Karpas-422 (cell line): ENCODE measurements around the gene DAAM2. TPM values are rescaled to one million over a fixed set of nuclear protein-coding genes. Genes with fewer than 3 reads are reported as not detected.

ENCODE experiments used
- DNase-seq: peaks from one replicate; pipeline ENCODE4 v3.0.0-alpha.2; 2015
- H2AFZ ChIP-seq: fragments of 200-600 bp; sonication (generic); 2 replicates; pipeline ENCODE4 v1.6.1; 2014; ENCODE audit warnings: antibody characterized with exemption, low read length, mixed read lengths
- H3K27ac ChIP-seq: fragments of 200-600 bp; sonication (generic); 2 replicates; pipeline ENCODE4 v1.5.1; 2014; ENCODE audit warnings: mild to moderate bottlenecking, low read length, moderate library complexity
- H3K27me3 ChIP-seq: fragments of 200-600 bp; sonication (generic); 2 replicates; pipeline ENCODE4 v1.6.1; 2014; ENCODE audit warnings: low read length, mixed read lengths
- H3K36me3 ChIP-seq: fragments of 200-600 bp; sonication (generic); 2 replicates; pipeline ENCODE4 v1.6.1; 2014; ENCODE audit warnings: low read length, mixed read lengths; ENCODE audit not compliant: insufficient read depth
- H3K4me1 ChIP-seq: fragments of 200-600 bp; sonication (generic); 2 replicates; pipeline ENCODE4 v1.6.1; 2014; ENCODE audit warnings: mild to moderate bottlenecking, low read length, mixed read lengths
- H3K4me2 ChIP-seq: fragments of 200-600 bp; sonication (generic); 2 replicates; pipeline ENCODE4 v1.6.1; 2014; ENCODE audit warnings: low read length, low read depth, mild to moderate bottlenecking; ENCODE audit not compliant: poor library complexity, severe bottlenecking
- H3K4me3 ChIP-seq: fragments of 200-600 bp; sonication (generic); 2 replicates; pipeline ENCODE4 v1.5.1; 2014; ENCODE audit warnings: mild to moderate bottlenecking, antibody characterized with exemption, low read length, mixed read lengths
- H3K79me2 ChIP-seq: fragments of 200-600 bp; sonication (generic); 2 replicates; pipeline ENCODE4 v1.6.1; 2014; ENCODE audit warnings: mild to moderate bottlenecking, low read length, mixed read lengths
- H3K9ac ChIP-seq: fragments of 200-600 bp; sonication (generic); 2 replicates; pipeline ENCODE4 v1.6.0; 2014; ENCODE audit warnings: low read length
- H3K9me2 ChIP-seq: fragments of 200-600 bp; sonication (generic), shearing (Covaris generic); replicated peaks from 2 replicates; pipeline ENCODE4 v1.6.0; 2014; ENCODE audit warnings: mild to moderate bottlenecking, low read length, moderate library complexity; ENCODE audit not compliant: insufficient read depth
- H3K9me3 ChIP-seq: fragments of 300-700, 200-600 bp; sonication (generic); 2 replicates; pipeline ENCODE4 v1.6.1; 2014; ENCODE audit warnings: low read length, mixed read lengths
- H4K20me1 ChIP-seq: fragments of 200-600 bp; sonication (generic); 2 replicates; pipeline ENCODE4 v1.6.1; 2014; ENCODE audit warnings: mild to moderate bottlenecking, antibody characterized with exemption, low read length, low read depth; ENCODE audit not compliant: insufficient read depth
- total RNA-seq: library from RNA; depleted of rRNA; stranded (reverse); fragments of >200 nt; shearing (Covaris generic); gene quantifications from 2 replicates; pipeline ENCODE4 v1.2.3, GENCODE V29; 2014; ENCODE audit warnings: low replicate concordance

The DAAM2 gene
- total RNA-seq, 1 experiment from 2014 or later: not detected

- DNase-seq: no peak
- Histone ChIP-seq H3K9me2 (no peaks in the 10 kb centered on the region), H4K20me1 (no peaks in the 10 kb centered on the region), H3K4me3 (no peak overlapping the region), H3K4me2 (no peak overlapping the region), H3K9ac (no peak overlapping the region), H2AFZ (no peak overlapping the region), H3K9me3 (no peaks in the 10 kb centered on the region), H3K27me3 (no peaks in the 10 kb centered on the region), H3K79me2 (no peaks in the 10 kb centered on the region), H3K36me3 (no peaks in the 10 kb centered on the region), H3K27ac (no peak overlapping the region), H3K4me1 (no peaks in the 10 kb centered on the region)
Measured at GRCh38 chr6:39777661-39778060, 14.5 kb upstream of the DAAM2 start.

- H4K20me1 ChIP-seq: no peaks in the 10 kb centered on the region
- no peak overlapping the region for H2AFZ ChIP-seq
- no peaks in the 10 kb centered on the region for H3K27me3 ChIP-seq
- H3K36me3 ChIP-seq: no peaks in the 10 kb centered on the region
- no peak for DNase-seq
- no peaks in the 10 kb centered on the region for H3K79me2 ChIP-seq
- H3K9me2 ChIP-seq: no peaks in the 10 kb centered on the region
- H3K4me2 ChIP-seq: no peak overlapping the region
- no peak overlapping the region for H3K27ac ChIP-seq
- H3K9me3 ChIP-seq: no peaks in the 10 kb centered on the region
- no peaks in the 10 kb centered on the region for H3K4me1 ChIP-seq
- H3K9ac ChIP-seq: no peak overlapping the region
- no peak overlapping the region for H3K4me3 ChIP-seq
Measured at GRCh38 chr6:39778581-39779255, 13.5 kb upstream of the DAAM2 start.

GRCh38 chr6:39785281-39785680, 6.9 kb upstream of the DAAM2 start:
- no peaks in the 10 kb centered on the region for H3K9me2 ChIP-seq

GRCh38 chr6:39786649-39787048, 5.5 kb upstream of the DAAM2 start:
- H3K79me2 ChIP-seq: no peaks in the 10 kb centered on the region
- no peak overlapping the region for H3K9ac ChIP-seq
- H3K27ac ChIP-seq: no peak overlapping the region
- H4K20me1 ChIP-seq: no peaks in the 10 kb centered on the region
- DNase-seq: no peak
- no peak overlapping the region for H2AFZ ChIP-seq
- no peaks in the 10 kb centered on the region for H3K9me2 ChIP-seq
- no peaks in the 10 kb centered on the region for H3K27me3 ChIP-seq
- no peak overlapping the region for H3K4me3 ChIP-seq
- no peaks in the 10 kb centered on the region for H3K4me1 ChIP-seq
- no peaks in the 10 kb centered on the region for H3K9me3 ChIP-seq
- H3K4me2 ChIP-seq: no peak overlapping the region
- H3K36me3 ChIP-seq: no peaks in the 10 kb centered on the region

More at GRCh38 chr6:39785281-39785680, 6.9 kb upstream of the DAAM2 start:
- Histone ChIP-seq H3K79me2 (no peaks in the 10 kb centered on the region), H3K36me3 (no peaks in the 10 kb centered on the region), H4K20me1 (no peaks in the 10 kb centered on the region), H2AFZ (no peak overlapping the region), H3K4me2 (no peak overlapping the region), H3K27me3 (no peaks in the 10 kb centered on the region), H3K9me3 (no peaks in the 10 kb centered on the region), H3K4me1 (no peaks in the 10 kb centered on the region), H3K9ac (no peak overlapping the region), H3K4me3 (no peak overlapping the region), H3K27ac (no peak overlapping the region)
- DNase-seq: no peak

- no peak overlapping the region for H3K9ac ChIP-seq
- H3K36me3 ChIP-seq: no peaks in the 10 kb centered on the region
- no peak overlapping the region for H3K4me2 ChIP-seq
- no peaks in the 10 kb centered on the region for H3K79me2 ChIP-seq
- H3K9me3 ChIP-seq: no peaks in the 10 kb centered on the region
- no peaks in the 10 kb centered on the region for H4K20me1 ChIP-seq
- H2AFZ ChIP-seq: no peak overlapping the region
- H3K4me3 ChIP-seq: no peak overlapping the region
- no peaks in the 10 kb centered on the region for H3K4me1 ChIP-seq
- no peaks in the 10 kb centered on the region for H3K27me3 ChIP-seq
- H3K27ac ChIP-seq: no peak overlapping the region
- DNase-seq: no peak
- no peaks in the 10 kb centered on the region for H3K9me2 ChIP-seq
Measured at GRCh38 chr6:39787322-39787721, 4.9 kb upstream of the DAAM2 start.

GRCh38 chr6:39790772-39791171, 1.4 kb upstream of the DAAM2 start:
- no peaks in the 10 kb centered on the region for H3K9me3 ChIP-seq
- H3K4me1 ChIP-seq: no peaks in the 10 kb centered on the region
- H2AFZ ChIP-seq: no peak overlapping the region
- no peaks in the 10 kb centered on the region for H3K27me3 ChIP-seq
- no peaks in the 10 kb centered on the region for H3K36me3 ChIP-seq
- H3K9me2 ChIP-seq: no peaks in the 10 kb centered on the region
- no peak overlapping the region for H3K4me3 ChIP-seq
- H3K4me2 ChIP-seq: no peak overlapping the region
- no peaks in the 10 kb centered on the region for H4K20me1 ChIP-seq
- H3K27ac ChIP-seq: no peak overlapping the region
- H3K79me2 ChIP-seq: no peaks in the 10 kb centered on the region
- DNase-seq: no peak
- H3K9ac ChIP-seq: no peak overlapping the region

- H2AFZ ChIP-seq: no peak overlapping the region
- DNase-seq: no peak
Measured at GRCh38 chr6:39791311-39791710, 865 bp upstream of the DAAM2 start.

GRCh38 chr6:39792540-39793450, 619 bp downstream of the DAAM2 start:
- Histone ChIP-seq H3K27ac (no peak overlapping the region), H3K27me3 (no peaks in the 10 kb centered on the region), H3K9ac (no peak overlapping the region), H3K4me3 (no peak overlapping the region), H3K4me1 (no peaks in the 10 kb centered on the region), H2AFZ (no peak overlapping the region), H4K20me1 (no peaks in the 10 kb centered on the region), H3K9me2 (no peaks in the 10 kb centered on the region), H3K79me2 (no peaks in the 10 kb centered on the region), H3K9me3 (no peaks in the 10 kb centered on the region), H3K36me3 (no peaks in the 10 kb centered on the region), H3K4me2 (no peak overlapping the region)
- no peak for DNase-seq

More at GRCh38 chr6:39791311-39791710, 865 bp upstream of the DAAM2 start:
- Histone ChIP-seq H3K36me3 (no peaks in the 10 kb centered on the region), H3K27me3 (no peaks in the 10 kb centered on the region), H4K20me1 (no peaks in the 10 kb centered on the region), H3K4me2 (no peak overlapping the region), H3K4me1 (no peaks in the 10 kb centered on the region), H3K9me2 (no peaks in the 10 kb centered on the region), H3K4me3 (no peak overlapping the region), H3K79me2 (no peaks in the 10 kb centered on the region), H3K9ac (no peak overlapping the region), H3K27ac (no peak overlapping the region), H3K9me3 (no peaks in the 10 kb centered on the region)
